Pancreas (tissue), 10 donors: ENCODE results near the gene ASGR1. TPM values are rescaled to one million over a fixed set of nuclear protein-coding genes. Genes with fewer than 3 reads are reported as not detected.

Source experiments
- ATAC-seq, 4 donors: fragments of 200-7000 bp; cut with Tn5 transposase; one replicate each; pipeline versions ENCODE4 v1.8.0 to v1.9.1; 2020; ENCODE audit warnings: mild to moderate bottlenecking in 4 of 4, moderate library complexity in 4 of 4
- DNase-seq, 6 donors: peaks; one replicate each; pipeline ENCODE4 v3.0.0-alpha.2; 2020
- FAIRE-seq: peaks from 2 replicates; lab custom pipeline; 2012; peaks lifted over from hg19 to GRCh38; lab: Jason Lieb, UNC
- H3K27ac ChIP-seq, 4 donors: fragments of 200-600 bp; sonication (generic); 1 replicate in 3 of 4; 2 replicates in 1 of 4; pipeline versions ENCODE4 v1.5.0 to v1.8.0; 2020
- H3K27me3 ChIP-seq, 4 donors: fragments of 200-600 bp; one replicate each; pipeline ENCODE4 v1.8.0; 2021
- H3K36me3 ChIP-seq, 3 donors: fragments of 200-600 bp; sonication (generic) in 1 of 3; one replicate each; pipeline versions ENCODE4 v1.5.0 to v1.8.0; 2020 to 2021
- H3K4me1 ChIP-seq, 3 donors: fragments of 200-600 bp; one replicate each; pipeline ENCODE4 v1.8.0; 2021
- H3K4me3 ChIP-seq, 4 donors: fragments of 200-600 bp; sonication (generic) in 2 of 4; one replicate each; pipeline versions ENCODE4 v1.5.0 to v1.8.0; 2020 to 2021
- H3K9me3 ChIP-seq, 4 donors: fragments of 200-600 bp; one replicate each; pipeline ENCODE4 v1.8.0; 2021
- CTCF ChIP-seq, 4 donors: fragments of 200-600 bp; sonication (generic) in 3 of 4; IDR thresholded peaks; one replicate each; pipeline versions ENCODE4 v1.5.0 to v1.8.0; 2021; ENCODE audit warnings: antibody characterized with exemption in 4 of 4
- WGBS, 2 donors: extraction: QIAGEN DNeasy Blood & Tissue Kit; methylation state at CpG; one replicate each; pipeline ENCODE4 v1.1.7; 2013; 5-methylcytosine and 5-hydroxymethylcytosine counted together
- intact Hi-C, 3 donors: fragments of 100-400 bp; cut with DNase I; formaldehyde crosslinking; loops; one replicate each; pipeline versions ENCODE4 v1.11.1 to v1.14.2; 2022
- polyA plus RNA-seq, 2 donors: library from polyadenylated mRNA; stranded (reverse); fragments of 200-250 nt; gene quantifications; one replicate each; pipeline ENCODE4 v1.2.3, GENCODE V29; 2013
- total RNA-seq, 6 donors: library from RNA; stranded (reverse); fragmentation: NEBNext Ultra II Directional in 4 of 6; extraction: Animal tissue kit (Norgen Biotek cat#: 25700) in 4 of 6; gene quantifications; one replicate each; pipeline versions ENCODE4 v1.2.1 to v1.2.4, GENCODE V29; 2021 to 2023
- donor health status: healthy with polysubstance abuse.
- donor health status: DM: no; HTN: no; CAD: no; lungs with moderate emphysema.
- donor health status: DM: no; HTN: no; CAD: no.
- donor health status: control.
- donor health status: control.
- donor health status: Bipolar disorder and iron deficiency.
- donor health status: DM: yes; HTN: yes; CAD: no.
- donor health status: DM: no; HTN: no; CAD: no.
- donor health status: DM: no; HTN: no; CAD: no.
- donor health status: DM: yes; HTN: yes; CAD: no.

ASGR1 gene
- total and polyA plus RNA-seq, 8 donors, result 0.28 to 2.6 (median 0.64) TPM; not detected in 1

DNA sequence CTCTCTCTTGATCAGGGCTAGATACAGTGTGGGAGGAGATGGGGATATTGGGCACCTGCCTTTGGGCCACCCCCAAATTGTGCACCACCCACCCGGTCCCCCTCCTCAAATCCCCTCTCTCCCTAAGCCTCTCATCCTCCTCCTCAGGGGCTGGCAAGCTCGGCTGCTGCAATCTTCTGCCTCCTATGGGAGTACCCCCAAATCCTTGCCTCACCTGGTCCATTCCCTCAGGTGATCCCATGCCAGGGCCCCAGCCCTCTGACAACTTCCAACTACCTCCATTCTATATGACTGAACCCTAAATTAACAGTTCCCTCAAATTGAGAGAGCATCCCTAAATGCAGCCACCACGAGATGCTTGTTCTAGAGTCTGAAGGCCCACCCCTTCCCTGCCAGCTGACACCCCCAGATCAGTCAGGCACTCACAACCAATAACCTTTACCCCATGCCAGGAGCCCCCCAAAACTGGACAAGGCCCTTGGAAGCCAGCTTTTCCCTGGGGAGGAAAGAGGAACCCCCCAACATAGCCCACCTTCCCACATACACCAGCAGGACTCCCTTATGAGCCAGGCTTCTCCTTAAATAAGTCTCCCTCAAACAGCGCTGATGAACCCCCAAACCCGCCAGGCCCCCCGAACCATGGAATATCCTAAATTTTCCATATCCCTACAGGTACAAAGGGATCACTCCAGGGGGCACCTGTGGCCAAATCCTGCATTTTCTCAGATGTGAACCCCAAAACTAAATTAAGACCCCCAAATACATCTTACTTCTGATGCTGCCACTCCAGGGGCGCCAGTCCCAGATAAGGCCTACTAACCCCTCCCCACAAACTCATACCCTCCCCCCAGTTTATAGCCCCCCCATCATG lies 37.3 kb upstream of the ASGR1 start:
- 36 to 43% methylated on average over 7 of the region's 7 CpGs for WGBS, 2 donors
- no peak for FAIRE-seq
- peaks cover 4 to 15% (median 8%) of the 10 kb centered on the region in 3 donors for H3K4me1 ChIP-seq

GRCh38 chr17:7215652-7216180 lies 36.5 kb upstream of the ASGR1 start:
- DNase-seq, result peak in 1 of 6 donors; percentile 60
- Histone ChIP-seq H3K27ac (no peak overlapping the region), H3K4me3 (no peak overlapping the region), H3K4me1 (peaks cover 0 to 7% (median under 1%) of the 10 kb centered on the region in 3 donors), H3K27me3 (no peaks in the 10 kb centered on the region), H3K36me3 (no peaks in the 10 kb centered on the region), H3K9me3 (no peaks in the 10 kb centered on the region)
- no peak for ATAC-seq
- no peak for FAIRE-seq
- intact Hi-C loops, result no loop called here
- WGBS, 2 donors, result 30 to 35% methylated on average over 8 to 10 of the region's 10 CpGs
- TF ChIP-seq CTCF (IDR thresholded peaks at IDR 0.05), result no peak

More for the DNA sequence above, 37.3 kb upstream of the ASGR1 start:
- DNase-seq, result peak in 2 of 6 donors; percentile 36 to 50
- ATAC-seq, result no peak
- intact Hi-C loops, result no loop called here
- no peak for TF ChIP-seq CTCF (IDR thresholded peaks at IDR 0.05)
- Histone ChIP-seq H3K4me3 (peak overlapping the region in 1 of 4 donors; percentile 32), H3K27me3 (no peaks in the 10 kb centered on the region), H3K9me3 (no peaks in the 10 kb centered on the region), H3K36me3 (peaks cover 0 to 5% (median 0%) of the 10 kb centered on the region in 3 donors), H3K27ac (peak overlapping the region in 1 of 4 donors; percentile 17)

DNA sequence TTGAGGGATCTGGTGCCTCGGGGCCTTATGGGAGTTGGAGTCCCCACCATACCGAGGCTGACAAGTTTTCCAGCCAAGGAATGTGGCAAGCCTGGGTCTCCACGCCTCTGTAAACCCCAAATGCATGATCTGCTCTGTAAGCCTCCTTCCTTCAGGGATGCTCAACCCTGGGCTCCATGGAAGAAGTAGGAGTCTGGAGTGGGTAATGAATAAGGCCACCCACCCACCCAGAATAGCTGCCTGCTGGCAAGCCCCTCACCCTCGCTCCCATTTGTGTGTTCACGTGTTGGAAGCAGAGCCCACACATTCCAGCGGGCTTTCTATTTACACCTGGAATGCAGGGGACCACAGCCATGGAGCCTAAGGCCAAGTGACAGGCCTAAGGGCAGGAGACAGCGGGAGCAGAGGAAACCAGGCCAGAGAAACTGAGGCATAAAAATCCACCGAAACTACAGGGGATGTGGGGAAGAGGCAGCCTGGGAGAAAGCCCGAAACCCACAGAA lies 36.0 kb upstream of the ASGR1 start:
- intact Hi-C loops, result no loop called here
- Histone ChIP-seq H3K27ac (peak overlapping the region in 1 of 4 donors; percentile 35), H3K4me3 (peak overlapping the region in 1 of 4 donors; percentile 48), H3K27me3 (no peaks in the 10 kb centered on the region), H3K4me1 (peaks cover 0 to 5% (median 0%) of the 10 kb centered on the region in 3 donors), H3K9me3 (no peaks in the 10 kb centered on the region), H3K36me3 (no peaks in the 10 kb centered on the region)
- ATAC-seq, result no peak
- no peak for FAIRE-seq
- DNase-seq, result no peak
- peak in 1 of 4 donors; percentile 2 for TF ChIP-seq CTCF (IDR thresholded peaks at IDR 0.05)
- WGBS, 2 donors, result 31 to 36% methylated on average over 9 of the region's 9 CpGs

- peak overlapping the region; percentile 35 to 68 (median 50) for H3K27ac ChIP-seq
- peak; percentile 80 for FAIRE-seq
- H3K9me3 ChIP-seq, result no peaks in the 10 kb centered on the region
- H3K36me3 ChIP-seq, result no peaks in the 10 kb centered on the region
- peak overlapping the region in 3 of 4 donors; percentile 20 to 48 (median 29) for H3K4me3 ChIP-seq
- WGBS, 2 donors, result 1% methylated on average over 45 of the region's 45 CpGs
- H3K27me3 ChIP-seq, result no peaks in the 10 kb centered on the region
- H3K4me1 ChIP-seq, result peaks cover 0 to 5% (median 0%) of the 10 kb centered on the region in 3 donors
- peak; percentile 86 to 90 (median 88) for ATAC-seq
- peak in 2 of 4 donors; percentile 15 to 37 for TF ChIP-seq CTCF (IDR thresholded peaks at IDR 0.05)
- peak; percentile 96 to 99 (median 98) for DNase-seq
- intact Hi-C loops, result no loop called here
Observed at GRCh38 chr17:7214300-7215135, 35.3 kb upstream of the ASGR1 start.
